Activated naive CD4-positive, alpha-beta T cell treated with anti-CD3 and anti-CD28 coated beads, Interleukin-2, amount 50 U/mL, for 16 hours (primary cell): Measurements from ENCODE around the gene YIPF7.

Source experiments
- DNase-seq: peaks from one replicate; pipeline ENCODE4 v3.0.0-alpha.2; 2020

The YIPF7 gene

GRCh38 chr4:44583393-44583792, 68.0 kb downstream of the YIPF7 start:
- no peak for DNase-seq

GRCh38 chr4:44580231-44580630, 71.2 kb downstream of the YIPF7 start:
- DNase-seq = no peak

GRCh38 chr4:44578954-44579353, 72.5 kb downstream of the YIPF7 start:
- DNase-seq = no peak
